GM19099 (cell line): ENCODE measurements around the gene SF3A2.

Experiments
- POLR2A ChIP-seq: IDR thresholded peaks from 3 replicates; pipeline ENCODE4 v1.6.1; 2011; ENCODE audit warnings: low read depth; ENCODE audit not compliant: insufficient read length; ENCODE audit errors: extremely low read depth

SF3A2 gene

GRCh38 chr19:2199861-2200623, 36.6 kb upstream of the SF3A2 start:
- no peak for TF ChIP-seq POLR2A

DNA sequence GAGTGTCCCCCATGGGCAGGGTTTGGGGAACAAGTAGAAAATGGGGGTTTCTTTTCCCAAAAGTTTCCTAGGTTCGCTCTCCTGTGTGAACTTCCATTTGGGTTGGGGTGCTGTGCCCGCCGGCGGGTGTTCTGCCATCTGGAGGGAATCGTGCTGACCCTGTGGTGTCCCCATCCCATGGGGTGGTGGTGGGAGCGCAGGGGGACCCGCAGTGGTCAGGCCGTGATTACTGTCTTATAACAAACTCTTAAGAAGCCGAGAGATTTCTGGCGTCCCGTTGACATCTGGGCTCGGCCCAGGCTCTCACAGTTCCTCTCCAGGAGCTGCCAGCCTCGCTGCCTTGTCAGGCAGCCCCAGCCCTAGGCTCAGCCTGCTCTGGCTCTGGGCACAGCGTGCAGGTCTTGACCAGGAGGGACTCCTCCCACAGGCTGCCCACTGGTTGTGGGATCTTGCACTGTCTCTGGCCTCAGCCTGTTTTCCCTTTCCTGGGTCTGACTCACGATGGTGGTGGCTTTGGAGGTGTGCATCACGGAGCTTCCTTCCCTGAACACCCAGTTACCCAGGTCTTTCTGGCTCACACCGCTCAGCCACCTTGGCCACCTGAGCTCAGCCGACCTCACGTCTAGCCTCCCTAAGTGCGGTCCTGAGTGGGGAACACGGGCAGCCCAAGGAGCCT, 35.0 kb upstream of the SF3A2 start:
- no peak for TF ChIP-seq POLR2A

DNA sequence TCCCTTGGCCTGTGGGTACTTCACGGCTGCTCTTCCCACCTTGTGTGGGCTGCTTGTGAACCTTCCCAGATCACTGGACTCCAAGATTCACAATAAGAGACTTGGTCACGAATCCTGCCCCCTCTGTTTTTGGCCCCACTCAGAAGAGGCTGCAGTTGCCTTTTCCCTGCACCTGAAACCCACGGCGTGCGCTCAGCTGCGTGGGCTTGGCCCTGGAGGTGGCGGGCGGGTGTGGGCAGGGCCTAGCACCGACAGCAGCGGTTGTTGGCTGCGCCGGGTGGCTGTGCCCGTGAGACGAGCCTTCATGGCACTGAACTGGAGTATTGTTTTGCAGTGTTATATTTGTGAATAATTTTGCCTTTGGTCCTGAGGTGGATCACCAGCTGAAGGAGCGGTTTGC, 34.3 kb upstream of the SF3A2 start:
- TF ChIP-seq POLR2A = no peak

DNA sequence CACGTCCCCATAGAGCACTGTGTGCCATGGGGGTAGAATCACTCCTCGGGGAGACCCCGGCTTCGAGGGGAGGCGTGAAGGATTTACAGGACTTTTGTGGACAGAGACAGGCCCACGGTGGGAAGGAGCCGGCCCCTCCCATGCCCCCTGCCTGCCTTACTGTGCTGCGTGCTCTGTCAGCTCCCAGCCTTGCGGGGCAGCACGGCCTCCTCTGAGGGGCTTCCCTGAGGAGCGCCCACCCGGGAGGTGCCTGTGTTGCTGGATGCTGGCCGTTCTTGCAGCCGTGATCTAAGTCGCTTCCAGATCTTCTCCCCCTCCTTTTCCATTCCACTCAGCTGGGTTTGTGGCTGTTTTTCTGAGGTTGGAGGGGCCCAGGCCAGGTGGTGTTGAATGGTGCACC, 29.6 kb upstream of the SF3A2 start:
- TF ChIP-seq POLR2A = no peak

DNA sequence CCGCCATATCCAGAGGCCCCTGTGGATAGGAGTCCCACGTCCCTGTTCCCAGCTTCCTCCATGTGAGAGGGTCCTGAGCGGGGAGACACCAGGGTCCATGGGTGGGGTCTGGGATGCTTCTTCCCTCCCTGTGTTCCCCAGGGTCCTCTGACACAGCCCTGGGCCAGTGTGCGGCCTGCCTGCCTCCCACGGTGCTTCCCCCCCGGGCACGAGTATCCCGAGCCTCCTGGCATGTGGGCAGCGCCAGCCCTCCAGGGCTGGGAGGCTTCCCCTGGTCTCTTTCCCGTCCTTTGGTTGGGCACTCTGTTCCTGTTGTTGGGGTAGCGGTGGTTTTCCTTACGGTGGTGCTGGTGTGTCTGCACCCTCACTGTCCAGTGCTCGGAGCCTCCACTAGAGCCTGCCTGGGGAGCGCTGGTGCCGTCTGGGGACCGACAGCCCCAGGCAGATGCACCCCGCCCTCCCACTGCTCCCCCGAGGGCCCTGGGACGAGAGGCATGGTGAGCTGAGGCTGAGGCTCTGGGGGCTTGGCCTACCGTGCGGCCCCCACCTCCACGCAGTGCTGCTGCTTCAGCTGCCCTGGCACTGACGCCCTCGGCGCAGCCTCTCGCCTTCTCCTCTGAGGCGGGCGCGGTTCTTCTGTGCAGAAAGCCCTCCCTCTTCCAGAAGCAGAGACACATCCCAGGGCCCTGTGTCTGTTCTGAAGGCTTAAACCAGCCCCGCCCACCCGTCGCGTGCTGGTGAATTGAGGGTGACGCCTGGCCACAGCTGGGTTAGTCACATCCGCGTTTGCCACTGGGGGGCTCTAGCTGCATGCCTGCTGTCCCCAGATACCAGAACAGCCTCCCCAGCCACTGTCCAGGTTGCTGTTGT, 28.4 kb upstream of the SF3A2 start:
- no peak for TF ChIP-seq POLR2A

DNA sequence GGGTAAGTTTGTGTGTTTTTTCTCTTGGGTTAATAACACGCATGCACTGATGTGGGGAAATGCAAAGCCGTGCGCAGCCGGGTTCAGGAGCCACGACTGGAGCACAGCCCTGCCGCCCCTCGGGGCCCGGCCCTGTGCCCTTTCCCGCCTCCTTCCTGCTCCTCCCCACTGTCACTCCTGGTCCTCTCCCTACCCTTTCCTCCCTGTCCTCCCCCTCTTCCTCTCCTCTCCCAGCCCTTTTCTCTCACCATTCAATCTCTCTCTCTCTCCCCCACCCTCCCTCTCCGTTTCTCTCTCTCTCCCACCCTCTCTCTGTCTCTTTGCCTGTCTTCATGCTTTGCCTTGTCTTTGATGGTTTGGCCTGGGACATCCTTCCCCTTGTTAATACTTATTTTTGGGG, 27.6 kb upstream of the SF3A2 start:
- no peak for TF ChIP-seq POLR2A

DNA sequence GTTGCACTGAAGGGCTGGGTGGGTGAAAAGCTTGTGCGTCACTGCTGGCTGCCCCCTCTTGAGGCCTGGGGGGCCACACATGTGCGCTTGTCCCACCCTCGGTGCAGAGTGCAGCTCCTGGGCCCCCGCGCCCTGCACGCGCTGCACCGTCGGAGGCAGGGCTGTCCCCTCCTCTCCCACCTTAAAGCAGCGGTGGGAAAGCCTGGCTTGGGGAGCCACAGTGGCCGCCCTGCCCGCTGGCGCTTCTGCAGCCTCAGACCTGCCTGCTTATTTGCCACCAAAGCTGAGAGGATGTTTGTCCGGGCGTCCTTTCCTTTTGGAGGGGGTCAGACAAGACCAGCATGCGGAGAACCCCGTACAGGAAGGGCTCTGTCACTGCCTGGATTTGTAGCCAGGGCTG, 27.2 kb upstream of the SF3A2 start:
- no peak for TF ChIP-seq POLR2A

- TF ChIP-seq POLR2A = no peak
Measured at GRCh38 chr19:2210206-2210605, 26.4 kb upstream of the SF3A2 start.

DNA sequence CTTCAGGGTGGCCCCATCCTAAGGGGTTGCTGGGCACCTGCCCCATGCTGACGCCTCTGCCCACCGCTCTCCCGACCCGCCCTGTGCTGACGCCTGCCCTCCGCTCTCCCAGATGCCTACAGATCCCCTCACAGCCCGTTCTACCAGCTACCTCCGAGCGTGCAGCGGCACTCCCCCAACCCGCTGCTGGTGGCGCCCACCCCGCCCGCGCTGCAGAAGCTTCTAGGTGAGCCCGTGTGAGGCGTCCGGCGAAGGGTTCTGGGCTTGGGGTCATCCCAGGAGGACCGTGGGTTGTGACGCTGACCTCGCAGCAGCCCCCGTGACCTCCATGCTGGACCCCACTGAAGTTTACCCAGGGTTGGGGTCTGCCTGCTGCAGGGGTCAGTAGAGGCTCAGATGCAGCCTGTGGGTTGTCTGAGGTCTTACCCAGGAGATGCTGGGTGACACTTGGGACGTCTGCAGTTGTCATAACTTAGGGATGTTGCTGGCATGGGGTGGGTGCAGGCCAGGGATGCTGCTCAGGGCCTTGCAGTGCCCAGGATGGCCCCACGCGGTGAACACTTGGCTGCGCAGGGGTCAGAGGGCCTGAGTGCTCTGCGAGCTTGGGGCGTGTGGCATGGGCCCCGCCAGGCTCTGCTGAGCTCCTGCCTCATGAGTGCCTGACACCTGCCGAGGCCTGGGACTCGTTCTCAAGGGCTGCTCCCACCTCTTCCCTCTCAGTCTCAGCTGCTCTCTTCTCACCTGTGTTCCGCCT, 25.5 kb upstream of the SF3A2 start:
- TF ChIP-seq POLR2A = no peak

GRCh38 chr19:2212861-2213711, 23.5 kb upstream of the SF3A2 start:
- TF ChIP-seq POLR2A = no peak

DNA sequence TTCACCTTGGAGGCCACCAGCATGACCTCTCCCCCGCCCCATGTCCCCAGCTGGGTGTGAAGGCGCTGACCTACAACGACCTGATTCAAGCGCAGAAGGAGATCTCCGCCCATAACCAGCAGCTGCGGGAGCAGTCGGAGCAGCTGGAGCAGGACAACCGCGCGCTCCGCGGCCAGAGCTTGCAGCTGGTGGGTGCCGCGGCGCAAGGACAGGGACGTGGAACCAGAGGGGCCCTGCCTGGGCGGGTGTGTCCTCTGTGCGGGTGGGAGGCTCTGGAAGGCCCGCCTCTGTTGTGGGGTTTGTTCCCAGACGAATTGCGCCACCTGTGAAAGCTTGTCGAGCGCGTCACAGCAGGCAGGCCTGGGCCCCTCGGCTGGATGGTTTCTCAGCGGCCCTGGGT, 22.8 kb upstream of the SF3A2 start:
- TF ChIP-seq POLR2A = no peak

DNA sequence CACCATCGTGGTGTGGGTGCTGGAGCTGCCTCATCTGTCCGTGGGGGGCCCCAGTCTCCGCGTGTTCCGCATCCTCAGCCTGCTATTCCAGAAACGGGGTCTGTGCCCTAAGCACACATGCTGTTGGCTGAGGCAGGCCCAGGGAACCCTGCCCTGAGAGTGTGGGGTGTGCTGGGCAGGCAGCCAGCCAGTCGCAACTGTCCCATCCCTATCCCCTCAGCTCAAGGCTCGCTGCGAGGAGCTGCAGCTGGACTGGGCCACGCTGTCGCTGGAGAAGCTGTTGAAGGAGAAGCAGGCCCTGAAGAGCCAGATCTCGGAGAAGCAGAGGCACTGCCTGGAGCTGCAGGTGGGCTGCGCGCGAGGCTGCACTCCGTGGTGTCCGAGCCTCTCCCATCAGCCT, 22.4 kb upstream of the SF3A2 start:
- TF ChIP-seq POLR2A = no peak

- TF ChIP-seq POLR2A = no peak
Measured at GRCh38 chr19:2215281-2215751, 21.3 kb upstream of the SF3A2 start.

DNA sequence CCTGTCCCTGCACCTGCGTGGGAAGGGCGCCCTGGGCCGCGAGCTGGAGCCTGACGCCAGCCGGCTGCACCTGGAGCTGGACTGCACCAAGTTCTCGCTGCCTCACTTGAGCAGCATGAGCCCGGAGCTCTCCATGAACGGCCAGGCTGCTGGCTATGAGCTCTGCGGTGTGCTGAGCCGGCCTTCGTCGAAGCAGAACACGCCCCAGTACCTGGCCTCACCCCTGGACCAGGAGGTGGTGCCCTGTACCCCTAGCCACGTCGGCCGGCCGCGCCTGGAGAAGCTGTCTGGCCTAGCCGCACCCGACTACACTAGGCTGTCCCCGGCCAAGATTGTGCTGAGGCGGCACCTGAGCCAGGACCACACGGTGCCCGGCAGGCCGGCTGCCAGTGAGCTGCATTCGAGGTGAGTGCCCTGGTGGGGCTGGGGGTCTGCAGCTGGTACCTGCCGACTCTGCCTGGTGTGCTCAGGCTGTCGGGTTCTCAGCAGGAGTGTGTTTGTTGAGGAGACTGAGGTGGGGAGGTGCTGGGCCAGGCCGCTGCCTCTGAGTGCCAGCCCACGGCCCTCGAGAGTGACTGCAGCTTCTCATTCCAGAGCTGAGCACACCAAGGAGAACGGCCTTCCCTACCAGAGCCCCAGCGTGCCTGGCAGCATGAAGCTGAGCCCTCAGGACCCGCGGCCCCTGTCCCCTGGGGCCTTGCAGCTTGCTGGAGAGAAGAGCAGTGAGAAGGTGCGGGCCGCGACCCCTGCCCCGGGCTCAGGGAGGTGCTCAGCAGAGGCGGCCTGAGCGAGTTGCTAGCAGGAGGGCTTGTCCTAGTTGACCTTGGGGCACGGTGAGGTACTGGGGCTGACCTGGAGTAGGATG, 20.0 kb upstream of the SF3A2 start:
- TF ChIP-seq POLR2A = no peak

- TF ChIP-seq POLR2A = no peak
Measured at GRCh38 chr19:2217591-2217990, 19.0 kb upstream of the SF3A2 start.
